Astrocyte of the hippocampus (primary cell): ENCODE results near the gene SRSF12.
"Not testable (repeated sequence)": the region's sequence is repeated elsewhere in the genome, so short reads cannot be mapped to it uniquely, and the experiment has no call there.

Experiments
- DNase-seq: peaks from one replicate; pipeline ENCODE4 v3.0.0; 2011; ENCODE audit warnings: low read depth, low spot score

SRSF12 gene

GRCh38 chr6:89073014-89073620 lies 44.8 kb downstream of the SRSF12 start:
- DNase-seq, result no peak

- no peak for DNase-seq
Measured at GRCh38 chr6:89071036-89071435, 46.8 kb downstream of the SRSF12 start.

- no peak for DNase-seq
Measured at GRCh38 chr6:89069536-89070163, 48.2 kb downstream of the SRSF12 start.

GRCh38 chr6:89068695-89069094 lies 49.2 kb downstream of the SRSF12 start:
- DNase-seq, result no peak

- no peak for DNase-seq
Measured at GRCh38 chr6:89067796-89068195, 50.1 kb downstream of the SRSF12 start.

- DNase-seq, result no peak
Measured at GRCh38 chr6:89066940-89067646, 50.8 kb downstream of the SRSF12 start.

- DNase-seq, result not testable (repeated sequence)
Measured at GRCh38 chr6:89066121-89066520, 51.8 kb downstream of the SRSF12 start.

- not testable (repeated sequence) for DNase-seq
Measured at GRCh38 chr6:89064931-89065330, 52.9 kb downstream of the SRSF12 start.

- DNase-seq, result no peak
Measured at GRCh38 chr6:89063881-89064280, 54.0 kb downstream of the SRSF12 start.

- no peak for DNase-seq
Measured at GRCh38 chr6:89059227-89059626, 58.6 kb downstream of the SRSF12 start.

GRCh38 chr6:89058627-89059026 lies 59.2 kb downstream of the SRSF12 start:
- no peak for DNase-seq

GRCh38 chr6:89057759-89058158 lies 60.1 kb downstream of the SRSF12 start:
- DNase-seq, result no peak

- DNase-seq, result no peak
Measured at GRCh38 chr6:89054208-89054607, 63.7 kb downstream of the SRSF12 start.

GRCh38 chr6:89051676-89052075 lies 66.2 kb downstream of the SRSF12 start:
- DNase-seq, result no peak

GRCh38 chr6:89050697-89051096 lies 67.2 kb downstream of the SRSF12 start:
- no peak for DNase-seq

- no peak for DNase-seq
Measured at GRCh38 chr6:89050155-89050554, 67.7 kb downstream of the SRSF12 start.

GRCh38 chr6:89048985-89049384 lies 68.9 kb downstream of the SRSF12 start:
- DNase-seq, result no peak

GRCh38 chr6:89048288-89048923 lies 69.5 kb downstream of the SRSF12 start:
- DNase-seq, result no peak

- DNase-seq, result no peak
Measured at GRCh38 chr6:89047473-89047872, 70.4 kb downstream of the SRSF12 start.
